ENCODE results near the gene IRS4. TPM values are rescaled to one million over a fixed set of nuclear protein-coding genes. Genes with fewer than 3 reads are reported as not detected.

Gene IRS4
- total RNA-seq, 1 donor from 2014 or later, result 0.74 TPM

DNA sequence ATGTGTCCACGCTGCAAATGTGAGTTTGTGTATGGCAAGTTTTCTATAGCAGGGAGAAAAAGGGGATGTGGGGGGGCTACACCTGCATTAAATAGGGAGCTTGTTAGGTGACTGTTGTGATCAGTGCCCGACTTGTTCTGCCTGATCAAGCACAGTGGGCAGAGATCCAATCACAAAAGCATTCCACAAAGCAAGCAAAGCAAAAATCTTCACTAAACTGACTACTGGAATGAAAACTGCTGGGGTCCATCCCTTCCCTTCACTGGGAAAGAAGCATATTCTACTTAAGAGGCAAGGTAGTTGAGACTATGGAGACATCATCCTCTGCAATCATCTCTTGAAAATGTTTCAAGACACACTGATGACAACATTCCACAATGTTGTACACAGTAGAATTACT lies 5.2 kb downstream of the IRS4 start:
- Histone ChIP-seq H3K4me3 (no peak overlapping the region), H3K27ac (no peak overlapping the region), H3K9me3 (no peaks in the 10 kb centered on the region), H3K4me1 (no peaks in the 10 kb centered on the region), H3K36me3 (no peaks in the 10 kb centered on the region), H3K27me3 (peaks cover 6% of the 10 kb centered on the region)
- DNase-seq (ENCODE audit: extremely low spot score in 2 of 2), result no peak
- TF ChIP-seq, protein P1, sequence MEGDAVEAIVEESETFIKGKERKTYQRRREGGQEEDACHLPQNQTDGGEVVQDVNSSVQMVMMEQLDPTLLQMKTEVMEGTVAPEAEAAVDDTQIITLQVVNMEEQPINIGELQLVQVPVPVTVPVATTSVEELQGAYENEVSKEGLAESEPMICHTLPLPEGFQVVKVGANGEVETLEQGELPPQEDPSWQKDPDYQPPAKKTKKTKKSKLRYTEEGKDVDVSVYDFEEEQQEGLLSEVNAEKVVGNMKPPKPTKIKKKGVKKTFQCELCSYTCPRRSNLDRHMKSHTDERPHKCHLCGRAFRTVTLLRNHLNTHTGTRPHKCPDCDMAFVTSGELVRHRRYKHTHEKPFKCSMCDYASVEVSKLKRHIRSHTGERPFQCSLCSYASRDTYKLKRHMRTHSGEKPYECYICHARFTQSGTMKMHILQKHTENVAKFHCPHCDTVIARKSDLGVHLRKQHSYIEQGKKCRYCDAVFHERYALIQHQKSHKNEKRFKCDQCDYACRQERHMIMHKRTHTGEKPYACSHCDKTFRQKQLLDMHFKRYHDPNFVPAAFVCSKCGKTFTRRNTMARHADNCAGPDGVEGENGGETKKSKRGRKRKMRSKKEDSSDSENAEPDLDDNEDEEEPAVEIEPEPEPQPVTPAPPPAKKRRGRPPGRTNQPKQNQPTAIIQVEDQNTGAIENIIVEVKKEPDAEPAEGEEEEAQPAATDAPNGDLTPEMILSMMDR (IDR thresholded peaks at IDR 0.05), result no peak
- TF ChIP-seq POLR2AphosphoS5 (IDR thresholded peaks at IDR 0.05; ENCODE audit: insufficient read depth in 1 of 2, low read depth in 1 of 2) (no peak), POLR2A (IDR thresholded peaks at IDR 0.05) (no peak)
- intact Hi-C loops (cut with DNase I), result no loop called here

DNA sequence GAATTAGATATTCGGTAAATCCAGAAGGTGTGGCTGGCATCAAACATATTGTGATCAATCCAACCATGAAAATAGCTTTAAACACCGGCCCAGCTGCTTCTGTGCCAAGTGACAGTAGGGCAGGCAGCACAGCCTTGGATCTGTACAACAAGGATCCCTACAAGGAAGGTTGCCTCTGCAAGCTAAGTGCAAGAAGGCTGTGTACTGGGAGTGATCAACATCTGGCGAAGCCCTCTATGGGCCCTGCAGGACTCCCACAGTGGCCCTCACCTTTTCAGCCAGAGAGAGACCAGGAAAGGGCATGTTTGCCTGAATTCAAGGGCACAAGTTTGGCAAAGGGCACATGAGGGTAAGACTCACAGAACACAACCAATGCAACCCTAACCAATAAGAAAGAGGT lies 9.6 kb downstream of the IRS4 start:
- H3K27me3 ChIP-seq, result no peaks in the 10 kb centered on the region
- H3K4me3 ChIP-seq, result no peak overlapping the region
- TF ChIP-seq, protein P1 (IDR thresholded peaks at IDR 0.05), result no peak
- no peak for TF ChIP-seq POLR2A (IDR thresholded peaks at IDR 0.05)
- TF ChIP-seq POLR2AphosphoS5 (IDR thresholded peaks at IDR 0.05; ENCODE audit: insufficient read depth in 1 of 2, low read depth in 1 of 2), result no peak
- no peak for DNase-seq (ENCODE audit: extremely low spot score in 2 of 2)
- no peak overlapping the region for H3K27ac ChIP-seq
- intact Hi-C loops (cut with DNase I), result no loop called here
- no peaks in the 10 kb centered on the region for H3K9me3 ChIP-seq
- no peaks in the 10 kb centered on the region for H3K36me3 ChIP-seq
- H3K4me1 ChIP-seq, result no peaks in the 10 kb centered on the region

DNA sequence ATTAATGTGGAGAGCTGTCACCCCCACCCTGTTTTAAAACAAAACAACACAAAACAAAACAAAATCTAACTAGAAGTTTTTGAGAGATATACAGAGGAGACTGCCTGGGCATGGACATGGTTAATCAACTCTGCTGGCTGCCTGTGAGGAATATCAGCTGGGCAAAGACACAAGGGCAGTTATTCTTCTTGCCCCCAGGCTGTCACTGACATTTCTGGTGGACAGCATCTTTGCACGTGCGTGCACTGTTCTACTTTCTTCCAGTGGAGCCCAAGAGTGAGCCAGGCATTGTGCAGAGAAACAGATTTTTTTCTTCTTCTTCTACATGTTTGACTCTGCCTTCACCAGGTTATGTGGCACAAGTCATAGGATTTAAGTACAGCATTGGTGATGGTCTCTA lies 13.8 kb downstream of the IRS4 start:
- Histone ChIP-seq H3K9me3 (no peaks in the 10 kb centered on the region), H3K4me1 (no peaks in the 10 kb centered on the region), H3K27me3 (no peaks in the 10 kb centered on the region), H3K4me3 (no peak overlapping the region), H3K36me3 (no peaks in the 10 kb centered on the region), H3K27ac (no peak overlapping the region)
- TF ChIP-seq, protein P1 (IDR thresholded peaks at IDR 0.05), result no peak
- TF ChIP-seq POLR2A (IDR thresholded peaks at IDR 0.05), result no peak
- intact Hi-C loops (cut with DNase I), result no loop called here
- DNase-seq (ENCODE audit: extremely low spot score in 2 of 2), result no peak

DNA sequence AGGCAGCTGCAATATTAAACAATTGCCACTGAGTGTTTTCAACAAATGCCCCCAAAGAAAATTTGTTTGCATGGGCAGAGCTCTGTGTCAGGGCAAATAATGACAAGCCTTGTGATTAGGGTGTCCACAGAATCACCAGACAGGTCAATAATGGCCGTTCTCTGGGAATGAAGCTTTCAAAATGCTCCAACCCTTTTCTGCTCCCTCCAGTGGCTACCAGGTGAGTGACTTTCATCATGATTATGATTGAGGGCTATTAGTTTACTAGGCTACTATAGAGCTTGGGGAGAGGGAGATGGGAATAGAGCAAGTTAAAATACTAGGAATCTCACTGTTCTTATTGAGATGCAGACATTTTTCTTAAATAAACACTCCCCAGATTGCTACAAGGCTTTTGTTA lies 23.5 kb downstream of the IRS4 start:
- Histone ChIP-seq H3K36me3 (no peaks in the 10 kb centered on the region), H3K4me1 (no peaks in the 10 kb centered on the region), H3K4me3 (no peak overlapping the region), H3K9me3 (no peaks in the 10 kb centered on the region), H3K27me3 (no peaks in the 10 kb centered on the region), H3K27ac (no peak overlapping the region)
- TF ChIP-seq POLR2A (IDR thresholded peaks at IDR 0.05) (no peak), POLR2AphosphoS5 (IDR thresholded peaks at IDR 0.05; ENCODE audit: insufficient read depth in 1 of 2, low read depth in 1 of 2) (no peak)
- TF ChIP-seq, protein P1 (IDR thresholded peaks at IDR 0.05), result no peak
- intact Hi-C loops (cut with DNase I), result no loop called here
- DNase-seq (ENCODE audit: extremely low spot score in 2 of 2), result no peak

DNA sequence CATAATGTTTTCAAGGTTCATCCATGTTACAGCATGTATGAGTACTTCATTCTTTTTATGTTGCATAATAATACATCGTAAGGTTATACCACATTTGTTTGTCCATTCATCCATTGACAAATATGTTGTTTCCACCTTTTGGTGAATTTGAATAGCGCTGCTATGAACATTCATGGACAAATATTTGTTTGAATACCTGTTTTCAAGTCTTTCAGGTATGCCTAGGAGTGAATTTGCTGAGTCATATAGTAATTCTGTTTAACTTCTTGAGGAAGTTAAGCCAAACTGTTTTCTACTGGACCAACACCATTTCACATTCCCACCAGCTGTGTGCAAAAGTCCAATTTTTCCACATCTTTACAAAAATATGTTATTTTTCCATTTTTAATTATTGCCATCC lies 31.5 kb downstream of the IRS4 start:
- no peak for DNase-seq (ENCODE audit: extremely low spot score in 2 of 2)
- Histone ChIP-seq H3K9me3 (no peaks in the 10 kb centered on the region), H3K4me1 (no peaks in the 10 kb centered on the region), H3K36me3 (no peaks in the 10 kb centered on the region), H3K4me3 (no peak overlapping the region), H3K27me3 (no peaks in the 10 kb centered on the region), H3K27ac (no peak overlapping the region)
- intact Hi-C loops (cut with DNase I), result no loop called here
- TF ChIP-seq POLR2AphosphoS5 (IDR thresholded peaks at IDR 0.05; ENCODE audit: insufficient read depth in 1 of 2, low read depth in 1 of 2) (no peak), POLR2A (IDR thresholded peaks at IDR 0.05) (no peak)
- TF ChIP-seq, protein P1 (IDR thresholded peaks at IDR 0.05), result no peak
